MV-4-11 (cell line): Measurements from ENCODE around the gene ASCC2.

Source experiments
- DNase-seq: peaks from one replicate; lab custom pipeline; 2025; lab: John Stamatoyannopoulos, UW

The ASCC2 gene

GRCh38 chr22:29817724-29818123 is 20.4 kb downstream of the ASCC2 start:
- DNase-seq = no peak

GRCh38 chr22:29816980-29817379 is 21.1 kb downstream of the ASCC2 start:
- DNase-seq = no peak

- no peak for DNase-seq
Measured at GRCh38 chr22:29816539-29816938, 21.5 kb downstream of the ASCC2 start.

- no peak for DNase-seq
Measured at GRCh38 chr22:29816128-29816527, 21.9 kb downstream of the ASCC2 start.

- DNase-seq = no peak
Measured at GRCh38 chr22:29815580-29815979, 22.5 kb downstream of the ASCC2 start.

- no peak for DNase-seq
Measured at GRCh38 chr22:29814003-29814402, 24.1 kb downstream of the ASCC2 start.

GRCh38 chr22:29813563-29813962 is 24.5 kb downstream of the ASCC2 start:
- peak; percentile 47 for DNase-seq

- no peak for DNase-seq
Measured at GRCh38 chr22:29813126-29813525, 24.9 kb downstream of the ASCC2 start.

GRCh38 chr22:29811377-29811776 is 26.7 kb downstream of the ASCC2 start:
- DNase-seq = peak; percentile 44

GRCh38 chr22:29810216-29810615 is 27.9 kb downstream of the ASCC2 start:
- DNase-seq = peak; percentile 55

GRCh38 chr22:29806196-29806595 is 31.9 kb downstream of the ASCC2 start:
- no peak for DNase-seq

- DNase-seq = no peak
Measured at GRCh38 chr22:29804985-29805384, 33.1 kb downstream of the ASCC2 start.

GRCh38 chr22:29803190-29803589 is 34.9 kb downstream of the ASCC2 start:
- DNase-seq = no peak

- no peak for DNase-seq
Measured at GRCh38 chr22:29801796-29802195, 36.3 kb downstream of the ASCC2 start.

- peak; percentile 7 for DNase-seq
Measured at GRCh38 chr22:29801153-29801552, 36.9 kb downstream of the ASCC2 start.

GRCh38 chr22:29799217-29799680 is 38.8 kb downstream of the ASCC2 start:
- peak; percentile 98 for DNase-seq

GRCh38 chr22:29798801-29799200 is 39.3 kb downstream of the ASCC2 start:
- DNase-seq = no peak

GRCh38 chr22:29798318-29798717 is 39.8 kb downstream of the ASCC2 start:
- peak; percentile 75 for DNase-seq

GRCh38 chr22:29797351-29797750 is 40.7 kb downstream of the ASCC2 start:
- peak; percentile 91 for DNase-seq

GRCh38 chr22:29795663-29796062 is 42.4 kb downstream of the ASCC2 start:
- DNase-seq = no peak

GRCh38 chr22:29793396-29793795 is 44.7 kb downstream of the ASCC2 start:
- no peak for DNase-seq

- DNase-seq = no peak
Measured at GRCh38 chr22:29790061-29790460, 48.0 kb downstream of the ASCC2 start.

- peak; percentile 66 for DNase-seq
Measured at GRCh38 chr22:29788339-29789279, 49.5 kb downstream of the ASCC2 start.
